HG03342 (cell line): ENCODE measurements around the gene ETDC.
"Not testable (repeated sequence)": the region's sequence is repeated elsewhere in the genome, so short reads cannot be mapped to it uniquely, and the experiment has no call there.

Source experiments
- ATAC-seq: cut with Tn5 transposase; IDR thresholded peaks from one replicate; pipeline ENCODE4 v1.9.1; 2021; ENCODE audit warnings: mild to moderate bottlenecking, moderate library complexity; ENCODE audit not compliant: unreplicated experiment

ETDC gene

GRCh38 chrX:135309430-135309923 is at the start of gene ETDC:
ETDC (plus strand) TSS chrX:135309480; CDS start chrX:135309480, 0 bp downstream.
- ATAC-seq, result no peak

DNA sequence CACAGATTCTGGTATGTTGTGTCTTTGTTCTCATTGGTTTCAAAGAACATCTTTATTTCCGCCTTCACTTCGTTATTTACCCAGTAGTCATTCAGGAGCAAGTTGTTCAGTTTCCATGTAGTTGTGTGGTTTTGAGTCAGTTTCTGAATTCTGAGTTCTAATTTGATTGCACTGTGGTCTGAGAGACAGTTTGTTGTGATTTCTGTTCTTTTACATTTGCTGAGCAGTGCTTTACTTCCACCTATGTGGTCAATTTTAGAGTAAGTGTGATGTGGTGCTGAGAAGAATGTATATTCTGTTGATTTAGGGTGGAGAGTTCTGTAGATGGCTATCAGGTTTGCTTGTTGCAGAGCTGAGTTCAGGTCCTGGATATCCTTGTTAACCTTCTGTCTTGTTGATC is 48.3 kb upstream of the ETDC start:
- not testable (repeated sequence) for ATAC-seq

GRCh38 chrX:135263376-135263775 is 45.9 kb upstream of the ETDC start:
- not testable (repeated sequence) for ATAC-seq

DNA sequence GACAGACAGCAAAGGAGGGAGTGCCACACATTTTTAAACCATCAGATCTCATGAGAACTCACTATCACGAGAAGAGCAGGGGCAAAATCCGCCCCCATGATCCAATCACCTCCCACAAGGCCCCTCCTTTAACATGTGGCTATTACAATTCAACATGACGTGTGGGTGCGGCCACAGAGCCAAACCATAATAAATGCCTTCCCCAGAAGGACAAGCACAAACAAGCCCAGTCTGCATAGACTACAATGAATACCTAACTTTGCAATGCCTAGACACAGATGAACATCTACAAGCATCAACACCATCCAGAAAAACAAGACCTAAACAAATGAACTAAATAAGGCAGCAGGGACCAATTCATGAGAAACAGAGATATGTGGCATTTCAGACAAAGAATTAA is 45.1 kb upstream of the ETDC start:
- no peak for ATAC-seq

GRCh38 chrX:135273162-135273561 is 36.1 kb upstream of the ETDC start:
- no peak for ATAC-seq

GRCh38 chrX:135275973-135276372 is 33.3 kb upstream of the ETDC start:
- ATAC-seq, result no peak

- no peak for ATAC-seq
Observed at GRCh38 chrX:135287266-135287823, 21.9 kb upstream of the ETDC start.

GRCh38 chrX:135295238-135295943 is 13.9 kb upstream of the ETDC start:
- peak; percentile 99 for ATAC-seq

DNA sequence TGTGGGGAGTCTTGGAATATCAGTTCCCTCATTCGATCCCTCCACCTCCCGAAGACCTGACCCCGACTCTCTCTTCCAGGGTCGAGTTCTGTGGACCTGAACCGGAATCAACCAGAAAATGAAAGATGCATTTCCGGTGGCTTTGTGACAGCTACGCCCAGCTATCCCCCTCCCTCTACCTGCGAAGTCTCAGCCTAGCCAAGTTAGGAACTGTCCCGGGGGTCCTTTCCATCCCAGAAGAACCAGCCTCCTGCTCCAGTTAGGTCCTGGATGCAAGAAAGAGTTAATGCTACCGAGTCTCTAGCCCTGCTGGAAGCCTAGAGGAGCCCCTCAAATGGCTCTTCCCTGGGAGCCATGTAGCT is 13.4 kb upstream of the ETDC start:
- ATAC-seq, result peak; percentile 56

DNA sequence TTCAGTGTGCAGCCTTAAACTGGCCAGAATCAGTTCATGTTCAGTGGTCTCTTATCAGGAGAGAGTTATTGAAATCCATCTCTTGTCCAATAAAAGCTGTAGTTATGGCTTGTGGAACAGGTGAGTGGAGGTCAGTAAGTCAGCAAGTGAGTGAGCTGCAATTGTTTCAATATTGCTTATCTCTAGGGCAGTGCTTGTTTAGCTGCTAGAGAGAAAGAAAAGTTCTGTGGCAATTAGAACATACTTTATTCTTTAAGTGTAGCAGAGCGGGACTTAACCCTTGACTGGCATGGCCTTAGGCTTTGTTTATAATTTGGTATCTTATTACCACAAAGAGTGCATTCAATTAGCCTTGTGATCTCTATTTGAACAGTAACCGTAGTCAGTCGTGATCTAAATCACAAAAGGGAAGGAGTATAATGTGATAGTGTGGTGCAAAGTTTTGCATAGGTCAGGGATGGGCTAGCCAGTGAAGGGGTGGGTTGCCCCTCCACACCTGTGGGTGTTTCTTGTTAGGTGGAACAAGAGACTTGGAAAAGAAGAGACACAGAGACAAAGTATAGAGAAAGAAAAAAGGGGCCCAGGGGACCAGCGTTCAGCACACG is 6.9 kb upstream of the ETDC start:
- ATAC-seq, result no peak

DNA sequence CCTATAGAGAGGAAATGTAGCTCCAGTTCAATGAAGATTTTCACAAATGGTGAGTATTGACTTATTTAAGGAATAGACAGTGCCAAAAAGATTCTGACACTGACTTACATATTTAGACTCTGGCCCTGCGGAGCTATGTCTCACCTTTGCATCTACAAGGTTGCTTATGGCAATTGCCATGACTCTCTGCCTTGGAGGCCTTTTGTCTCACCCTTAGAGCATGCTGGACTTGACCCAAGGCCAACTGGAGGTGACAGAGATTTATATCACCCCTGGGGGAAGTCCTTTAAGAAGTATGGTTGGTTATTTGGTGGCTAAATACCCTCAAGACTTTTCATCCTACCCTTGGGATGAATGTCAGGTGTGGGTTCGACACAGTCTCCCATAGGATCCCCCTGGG is 4.5 kb upstream of the ETDC start:
- ATAC-seq, result no peak

GRCh38 chrX:135307171-135307570 is 2.1 kb upstream of the ETDC start:
- ATAC-seq, result no peak

- ATAC-seq, result no peak
Observed at GRCh38 chrX:135308345-135308855, 880 bp upstream of the ETDC start.

GRCh38 chrX:135315864-135316263 is 6.6 kb downstream of the ETDC start:
- ATAC-seq, result peak; percentile 49

GRCh38 chrX:135324463-135324862 is 15.2 kb downstream of the ETDC start:
- no peak for ATAC-seq

- ATAC-seq, result not testable (repeated sequence)
Observed at GRCh38 chrX:135325036-135325818, 15.9 kb downstream of the ETDC start.

DNA sequence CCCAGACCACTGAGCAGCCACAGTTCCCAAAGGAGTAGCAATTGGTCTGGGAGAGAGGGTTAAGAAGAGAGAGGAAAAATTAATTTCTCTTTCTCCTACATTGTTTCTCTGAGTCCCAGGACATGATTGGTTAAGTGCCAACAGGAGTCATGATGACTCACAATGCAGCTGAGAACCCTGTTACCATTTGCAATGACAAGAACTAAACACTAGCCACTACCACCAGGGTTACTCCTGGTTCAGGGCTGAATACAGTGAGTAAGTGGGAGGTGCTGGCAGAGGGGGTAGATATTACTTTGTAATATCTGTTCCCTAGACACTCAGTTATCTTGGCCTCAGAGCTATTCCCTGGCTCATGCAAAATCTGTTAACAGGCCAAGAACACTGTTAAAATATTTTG is 18.0 kb downstream of the ETDC start:
- ATAC-seq, result no peak

- ATAC-seq, result no peak
Observed at GRCh38 chrX:135328421-135329005, 19.2 kb downstream of the ETDC start.

DNA sequence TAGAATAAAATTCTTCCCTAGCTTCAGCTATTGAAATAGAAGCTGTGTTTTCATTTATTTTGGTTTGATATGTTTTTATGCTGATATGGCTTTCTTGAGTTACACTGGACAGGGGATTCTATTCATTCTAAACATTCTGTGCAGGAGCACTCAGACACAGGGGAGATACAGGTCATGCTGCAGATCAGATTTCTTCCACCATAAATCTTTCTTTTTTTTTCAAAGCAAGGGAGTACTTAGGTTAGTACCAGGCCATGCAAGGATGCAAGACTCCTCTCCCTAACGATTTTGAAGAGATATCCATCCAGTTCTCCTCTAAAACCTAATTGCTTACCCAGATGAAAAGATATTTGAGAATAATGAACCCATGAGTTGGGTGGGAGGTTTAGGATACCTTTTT is 21.4 kb downstream of the ETDC start:
- no peak for ATAC-seq

DNA sequence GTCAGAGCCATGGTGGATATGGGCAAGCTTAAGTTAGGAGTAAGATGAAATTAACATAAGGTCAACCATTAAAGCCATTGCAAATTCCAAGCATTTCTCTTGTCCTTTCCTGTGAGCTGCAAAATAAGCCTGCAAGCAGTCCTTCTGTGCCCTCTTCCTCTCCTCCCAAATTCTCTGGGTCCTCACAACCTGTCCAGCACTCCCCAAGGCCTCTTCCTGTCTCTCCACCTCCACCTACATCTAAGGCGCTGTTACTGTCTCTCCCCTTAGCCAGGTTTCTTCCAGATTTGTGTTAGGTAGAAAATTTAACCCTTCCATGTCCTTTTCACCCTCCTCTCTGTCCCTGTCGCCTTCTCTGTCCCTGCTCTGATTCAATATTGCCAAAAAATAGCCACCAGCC is 22.2 kb downstream of the ETDC start:
- no peak for ATAC-seq

DNA sequence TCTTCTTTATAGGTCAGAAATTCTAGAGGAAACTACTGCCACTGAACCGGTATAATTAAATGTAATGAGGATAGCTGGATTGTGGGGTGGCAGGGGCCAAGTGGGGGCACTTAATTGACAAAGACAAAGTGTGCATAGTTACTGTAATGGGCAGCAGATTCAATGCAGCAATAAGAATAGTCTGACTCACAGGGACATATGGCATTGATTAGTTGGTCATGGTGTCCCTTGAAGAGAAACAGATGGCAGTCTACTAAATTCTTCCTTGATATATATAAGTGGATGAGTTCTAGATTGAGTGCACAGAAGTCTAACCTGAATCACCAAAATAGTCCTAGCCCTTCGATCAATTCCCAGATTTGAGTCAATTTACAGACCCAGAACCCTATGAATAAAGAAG is 31.6 kb downstream of the ETDC start:
- no peak for ATAC-seq
